Measurements from ENCODE around the gene CUBN.

CUBN gene

DNA sequence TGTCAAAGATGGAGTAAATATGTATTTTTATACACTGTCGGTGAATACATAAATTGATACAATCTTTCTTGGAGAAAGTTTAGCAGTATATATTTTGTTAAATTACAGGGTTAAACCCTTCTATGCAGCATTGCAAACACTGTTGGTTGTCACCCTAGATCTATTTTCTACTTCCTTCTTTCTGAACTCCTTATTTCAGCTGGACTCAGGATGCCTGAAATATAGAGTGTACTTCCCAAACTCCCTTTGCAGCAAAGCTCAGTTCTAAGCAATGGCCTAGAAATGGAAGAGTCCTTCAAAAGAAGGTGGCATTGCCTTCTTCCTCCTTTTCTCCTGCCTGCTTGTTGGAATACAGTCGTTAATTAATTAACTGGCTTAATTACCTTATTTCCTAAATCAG lies 20.6 kb downstream of the CUBN start:
- no peak for DNase-seq (ENCODE audit: low read depth, low spot score)

DNA sequence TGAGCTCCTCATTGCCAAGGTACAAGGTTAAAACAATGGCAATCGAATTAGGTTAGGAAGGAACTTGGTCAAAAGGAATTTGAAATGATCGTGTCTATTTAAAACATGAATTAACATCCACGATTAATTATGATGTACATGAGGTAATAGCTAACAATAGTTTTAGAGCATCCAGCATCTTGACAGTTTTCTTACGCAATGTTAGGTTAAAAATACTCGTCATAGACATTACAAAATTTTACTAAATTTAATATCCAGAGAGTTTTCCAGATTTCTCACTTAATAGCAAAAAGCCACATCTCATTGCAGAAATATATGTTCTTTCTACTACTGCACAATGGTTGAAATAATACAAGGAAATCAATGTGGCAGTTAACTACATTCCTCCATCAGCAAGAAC lies 22.6 kb downstream of the CUBN start:
- no peak for DNase-seq (ENCODE audit: low read depth, low spot score)

DNA sequence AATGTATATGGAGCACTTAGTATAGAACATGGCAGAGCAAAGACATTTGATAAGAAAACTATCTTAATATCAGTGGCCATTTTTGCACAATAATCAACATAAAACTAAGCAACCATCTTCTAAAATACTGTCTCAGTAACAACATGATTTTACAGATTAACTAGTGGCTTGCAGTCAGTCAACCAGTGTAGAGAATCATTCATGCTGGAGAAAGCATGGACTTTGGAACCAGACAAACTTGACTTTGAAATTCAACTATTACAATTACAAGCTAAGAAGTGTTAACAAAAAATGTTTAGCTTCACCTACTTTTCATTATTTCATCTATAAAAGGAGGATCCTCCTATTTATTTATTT lies 27.7 kb downstream of the CUBN start:
- DNase-seq (ENCODE audit: low read depth, low spot score), result no peak

DNA sequence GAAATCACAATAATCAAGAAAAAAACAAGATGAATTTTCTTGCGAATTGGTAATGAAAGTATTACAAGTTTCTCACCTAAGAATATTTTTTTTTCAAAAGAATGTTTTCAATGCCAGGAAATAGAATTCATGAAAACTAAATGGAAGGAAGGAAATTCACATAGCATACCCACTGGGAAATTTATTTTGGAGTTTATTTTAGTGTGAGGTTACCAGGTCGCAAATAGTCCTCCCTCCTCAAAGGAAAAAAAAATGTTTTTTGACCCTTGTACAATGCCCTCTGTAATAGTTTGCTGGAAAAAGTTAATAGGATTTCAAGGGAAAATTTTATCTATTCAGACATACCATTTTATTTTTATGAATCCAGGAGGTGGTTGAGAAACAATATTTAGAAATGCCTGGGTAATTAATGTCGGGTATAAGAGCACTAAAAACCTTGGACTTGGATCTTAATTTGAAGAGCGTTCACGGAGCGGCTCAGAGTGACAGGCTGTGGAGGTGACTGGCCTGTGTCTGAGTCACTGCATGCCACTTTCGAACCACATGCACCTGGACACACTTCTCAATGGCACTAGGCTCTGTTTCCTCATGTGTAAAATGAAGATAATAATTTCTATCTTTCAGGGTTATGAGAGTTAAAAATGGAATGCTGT lies 28.2 kb downstream of the CUBN start:
- no peak for DNase-seq (ENCODE audit: low read depth, low spot score)

DNA sequence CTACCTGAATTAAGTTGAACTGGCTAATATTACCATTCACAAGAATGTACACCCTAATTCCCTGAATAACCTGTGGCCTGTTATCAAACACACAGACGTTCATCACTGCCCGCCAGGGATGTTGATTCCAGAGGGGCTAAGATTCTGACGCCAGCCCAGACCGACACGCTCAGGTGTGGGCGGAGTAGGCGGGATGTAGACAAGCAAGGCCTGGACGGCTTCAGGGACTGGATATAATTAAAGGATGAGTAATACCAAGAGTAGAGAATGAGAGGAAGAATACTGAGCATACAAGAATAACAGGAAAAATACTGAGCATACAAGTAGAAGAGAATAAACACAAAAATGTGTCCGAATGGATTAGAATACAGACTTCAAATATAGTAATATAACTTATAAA lies 29.0 kb downstream of the CUBN start:
- DNase-seq (ENCODE audit: low read depth, low spot score), result no peak

DNA sequence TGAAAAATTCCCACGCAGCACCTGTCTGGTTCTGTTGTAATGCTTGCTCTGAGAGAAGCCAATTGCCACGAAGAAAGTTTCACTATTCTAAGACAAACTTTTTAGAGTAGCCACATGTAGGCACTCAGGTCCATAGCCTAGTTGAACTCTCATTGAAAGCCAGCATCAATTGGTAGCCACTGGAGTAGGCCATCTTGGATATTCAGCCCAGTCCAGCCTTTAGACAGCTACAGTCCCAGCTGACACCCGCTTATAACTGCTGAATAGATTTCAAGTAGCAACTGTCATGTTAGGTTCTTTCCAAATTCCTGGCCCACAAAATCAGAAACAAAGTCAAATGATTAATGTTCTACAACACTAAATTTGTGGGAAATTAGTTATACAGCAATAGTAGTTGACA lies 31.6 kb downstream of the CUBN start:
- DNase-seq (ENCODE audit: low read depth, low spot score), result no peak

DNA sequence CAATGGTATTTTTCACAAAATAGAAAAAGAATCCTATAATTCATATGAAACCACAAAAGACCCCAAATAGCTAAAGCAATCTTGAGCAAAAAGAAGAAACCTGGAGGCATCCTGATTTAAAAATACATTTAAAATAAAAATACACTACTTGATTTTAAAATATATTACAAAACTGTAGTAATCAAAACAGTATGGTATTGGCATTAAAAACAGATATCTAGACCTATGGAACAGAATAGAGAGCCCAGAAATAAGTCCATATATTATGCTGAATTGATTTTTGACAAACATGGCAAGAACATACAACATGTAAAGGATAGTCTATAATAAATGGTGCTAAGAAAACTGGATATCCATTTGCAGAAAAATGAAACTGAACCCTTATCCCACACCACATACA lies 34.8 kb downstream of the CUBN start:
- no peak for DNase-seq (ENCODE audit: low read depth, low spot score)

DNA sequence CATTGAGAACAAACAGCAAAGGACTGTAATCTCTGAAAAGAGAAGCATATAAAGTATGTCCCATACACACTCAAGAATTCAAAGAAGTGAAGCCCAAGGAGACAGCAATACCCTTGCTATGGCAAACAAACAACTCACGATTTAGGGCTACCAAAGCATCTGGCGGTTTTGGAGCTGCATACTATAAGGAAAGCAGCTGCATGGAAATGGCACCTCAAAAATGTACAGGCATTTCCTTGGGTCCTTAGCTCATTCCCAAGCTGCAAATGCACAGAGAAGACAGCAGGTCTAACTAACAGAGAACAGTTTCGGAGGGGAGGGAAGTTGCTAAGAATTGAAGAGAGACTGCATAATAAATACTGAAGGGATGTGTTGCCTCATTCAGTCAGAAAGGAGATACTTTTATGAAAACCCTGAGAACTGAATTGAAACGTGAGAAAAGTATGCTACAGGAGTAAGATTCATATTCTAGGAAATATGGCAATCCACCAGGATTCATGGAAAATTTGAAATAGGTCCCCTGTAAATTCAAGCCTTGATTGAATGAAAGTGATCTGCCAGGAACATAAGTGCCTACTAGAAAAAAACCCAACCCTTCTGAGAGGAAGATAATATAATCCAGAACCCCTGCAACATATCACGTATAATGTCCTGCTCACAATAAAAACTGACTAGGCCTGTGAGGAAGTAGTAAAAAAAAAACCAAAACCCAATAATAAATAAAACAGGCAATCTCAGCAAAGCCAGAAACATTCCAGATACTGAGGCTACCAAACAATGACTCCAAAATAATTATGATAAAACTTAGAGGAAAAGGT lies 36.4 kb downstream of the CUBN start:
- no peak for DNase-seq (ENCODE audit: low read depth, low spot score)

DNA sequence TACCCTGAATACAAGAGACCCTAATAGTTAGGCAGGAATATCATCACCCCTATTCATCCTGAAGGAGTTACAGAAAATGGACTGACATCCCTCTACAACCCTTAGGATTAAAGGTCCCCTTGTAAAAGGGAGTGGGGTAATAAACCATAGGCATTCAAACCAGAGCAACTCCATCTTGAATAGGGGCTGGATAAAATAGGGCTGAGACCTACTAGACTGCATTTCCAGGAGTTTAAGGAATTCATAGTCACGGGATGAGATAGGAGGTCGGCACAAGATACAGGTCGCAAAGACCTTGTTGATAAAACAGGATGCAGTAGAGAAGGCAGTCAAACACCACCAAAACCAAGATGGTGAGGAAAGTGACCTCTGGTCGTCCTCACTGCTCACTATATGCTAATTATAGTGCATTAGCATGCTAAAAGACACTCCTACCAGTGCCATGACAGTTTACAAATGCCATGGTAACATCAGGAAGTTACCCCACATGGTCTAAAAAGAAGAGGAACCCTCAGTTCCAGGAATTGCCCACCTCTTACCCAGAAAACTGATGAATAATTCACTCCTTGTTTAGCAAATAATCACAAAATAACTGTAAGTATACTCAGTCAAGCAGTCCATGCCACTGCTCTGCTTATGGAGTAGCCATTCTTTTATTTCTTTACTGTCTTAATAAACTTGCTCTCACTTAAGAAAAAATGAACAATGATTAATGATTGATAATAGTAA lies 37.2 kb downstream of the CUBN start:
- DNase-seq (ENCODE audit: low read depth, low spot score), result no peak

DNA sequence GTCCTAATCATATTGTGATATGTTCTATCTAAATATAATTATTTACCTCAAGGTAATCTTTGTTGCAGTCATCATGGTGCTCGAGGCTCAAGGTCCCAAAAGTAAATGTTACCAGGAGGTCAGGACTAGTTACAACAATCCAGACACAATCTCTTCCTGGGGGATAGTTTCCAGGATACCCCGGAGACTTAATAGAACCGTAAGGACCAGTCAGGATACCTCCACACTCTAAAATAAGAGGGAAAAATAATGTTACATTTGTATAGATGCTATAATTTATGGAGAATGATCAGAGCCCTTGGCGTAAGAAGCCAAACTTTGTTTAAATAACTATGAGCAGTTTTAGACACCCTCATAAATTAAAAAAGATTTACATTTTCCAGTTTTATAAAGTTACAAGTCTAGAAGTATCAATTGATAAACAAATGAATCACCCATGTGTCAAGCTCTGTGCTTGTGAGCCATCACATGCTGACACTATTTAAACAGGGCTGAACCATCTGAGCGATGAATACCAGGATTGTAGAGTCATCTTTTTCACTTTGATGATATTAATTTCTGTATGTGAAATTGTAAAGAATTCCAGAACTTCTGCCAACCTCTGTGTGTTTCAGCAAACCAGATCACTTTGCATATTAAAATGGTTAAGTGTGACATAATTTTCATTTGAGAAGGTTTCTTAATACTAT lies 41.3 kb downstream of the CUBN start:
- no peak for DNase-seq (ENCODE audit: low read depth, low spot score)

DNA sequence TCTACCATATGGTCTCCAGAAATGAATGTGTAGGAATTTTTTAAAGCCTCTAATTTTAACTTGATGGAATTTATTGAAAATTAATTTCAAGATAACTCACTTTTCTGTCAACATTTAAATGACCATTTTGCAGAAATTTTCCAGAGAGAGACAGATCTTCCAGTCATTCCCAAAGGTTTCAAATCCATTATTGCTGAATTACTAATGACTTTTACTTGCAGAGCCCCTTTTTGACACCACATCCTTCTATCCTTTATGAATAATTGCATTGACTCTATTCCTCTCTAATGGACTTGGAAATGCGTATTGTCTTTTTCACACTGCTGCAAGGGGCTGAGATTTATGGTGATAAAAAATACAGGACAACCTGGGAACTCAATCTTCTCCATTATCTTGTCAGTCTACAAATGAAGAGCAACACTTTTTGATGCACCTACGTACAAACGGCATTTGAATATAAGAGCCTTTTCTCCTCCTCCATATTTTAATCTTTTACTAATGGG lies 42.7 kb downstream of the CUBN start:
- DNase-seq (ENCODE audit: low read depth, low spot score), result no peak

DNA sequence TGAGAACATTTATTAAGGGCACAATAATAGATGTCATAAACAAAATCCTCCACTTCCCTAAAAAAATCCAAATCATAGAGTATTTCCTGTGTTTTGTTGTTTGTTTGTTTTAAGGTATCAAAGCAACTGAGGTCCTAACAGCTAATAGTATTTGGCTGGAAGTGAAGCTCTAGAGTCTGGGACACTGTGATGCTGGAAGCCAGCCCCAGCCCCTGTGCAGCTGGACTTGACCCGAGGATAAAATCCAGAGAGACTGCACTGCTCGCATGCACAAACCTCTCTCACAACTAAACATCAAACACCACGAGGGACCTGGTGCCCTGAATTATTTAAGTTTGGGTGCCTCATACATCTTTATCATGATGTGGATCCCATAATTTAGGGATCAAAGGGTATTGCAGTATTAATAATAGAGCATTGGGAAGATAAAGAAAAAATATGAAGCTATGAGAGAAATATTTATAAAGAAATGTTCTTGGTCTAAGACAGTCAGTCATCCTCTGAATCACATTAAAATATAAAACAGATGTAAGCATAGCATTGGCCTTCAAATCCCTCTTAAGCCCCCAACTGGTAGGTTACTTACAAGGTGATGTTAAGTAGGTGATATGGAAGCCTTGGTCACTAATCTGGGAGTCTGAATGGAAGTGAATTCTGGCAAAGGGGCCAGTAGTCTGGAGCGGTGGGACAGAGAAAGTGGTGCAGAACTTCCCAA lies 44.4 kb downstream of the CUBN start:
- DNase-seq (ENCODE audit: low read depth, low spot score), result no peak

DNA sequence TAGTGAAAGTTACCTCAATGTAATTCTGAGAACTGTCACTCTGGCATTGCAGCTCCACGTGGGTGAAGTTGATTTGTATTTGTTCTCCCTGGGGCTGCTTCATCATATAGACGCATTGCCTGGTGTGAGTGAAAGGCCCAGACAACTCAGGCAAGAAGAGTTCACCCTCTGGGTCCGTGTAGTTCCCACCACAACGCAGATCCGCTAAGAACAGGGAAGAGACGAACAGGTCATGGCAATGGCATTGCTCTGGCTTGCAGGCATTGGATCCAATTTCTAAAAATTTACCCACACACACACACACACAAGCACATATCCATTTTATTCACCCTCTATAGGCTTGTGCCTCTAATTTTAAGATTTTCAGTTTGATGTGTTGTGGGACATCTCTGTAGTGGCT lies 45.4 kb downstream of the CUBN start:
- no peak for DNase-seq (ENCODE audit: low read depth, low spot score)

DNA sequence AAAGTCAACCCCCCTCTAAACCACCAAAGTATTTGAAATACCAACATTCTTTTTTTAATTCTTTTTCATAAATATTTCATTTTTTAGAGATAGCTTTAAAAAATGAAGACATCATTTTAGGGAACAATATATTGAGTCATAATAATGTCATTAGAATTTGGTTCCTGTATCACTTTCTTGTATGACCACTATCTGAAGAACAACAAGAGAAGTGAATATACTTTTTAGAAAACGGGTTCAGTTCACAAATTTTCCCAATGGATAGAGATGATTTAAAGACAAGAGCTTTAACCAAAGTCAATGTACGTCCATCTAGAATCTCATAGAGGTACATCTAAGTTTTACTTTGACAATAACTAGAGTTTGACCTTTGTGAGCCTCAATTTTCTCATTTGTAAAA lies 48.2 kb downstream of the CUBN start:
- DNase-seq (ENCODE audit: low read depth, low spot score), result no peak

DNA sequence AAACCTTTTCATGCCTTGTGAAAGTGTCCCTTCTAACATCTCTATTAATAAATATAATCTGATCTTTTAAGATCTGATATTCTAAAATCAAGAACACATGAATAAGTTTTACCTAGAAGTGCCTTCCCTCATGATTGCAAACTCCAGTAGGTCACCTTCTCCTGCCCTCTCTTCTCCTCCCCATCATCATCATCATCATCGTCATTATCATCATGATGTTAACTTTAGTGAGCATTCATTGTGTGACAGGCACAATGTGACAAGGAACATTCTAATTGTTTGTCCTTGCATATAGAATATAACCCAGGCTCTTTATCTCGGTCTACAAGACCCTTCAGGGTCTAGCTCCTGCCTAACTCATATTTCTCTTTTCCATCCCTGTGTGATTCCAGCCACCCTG lies 51.7 kb downstream of the CUBN start:
- DNase-seq (ENCODE audit: low read depth, low spot score), result no peak

DNA sequence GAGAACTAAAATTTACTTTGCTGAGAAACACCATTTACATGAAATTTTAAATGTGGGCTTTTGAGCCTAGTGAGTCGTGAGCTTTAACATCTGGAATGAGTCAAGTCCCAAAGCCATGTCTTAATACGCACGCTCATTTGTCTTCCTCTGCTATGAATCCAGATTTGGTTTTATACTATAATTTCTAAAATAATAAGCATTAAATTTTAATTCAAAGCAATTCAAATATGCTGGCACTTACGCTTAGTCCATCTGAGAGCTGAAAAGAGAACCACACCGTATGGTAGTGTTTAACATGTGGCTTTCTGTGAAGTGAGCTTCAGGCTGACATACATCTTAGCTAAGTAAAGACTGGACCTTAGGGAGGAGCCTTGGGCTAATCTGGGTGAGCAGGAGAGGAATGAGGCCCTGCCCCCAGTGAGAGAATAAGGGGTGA lies 52.2 kb downstream of the CUBN start:
- DNase-seq (ENCODE audit: low read depth, low spot score), result no peak

DNA sequence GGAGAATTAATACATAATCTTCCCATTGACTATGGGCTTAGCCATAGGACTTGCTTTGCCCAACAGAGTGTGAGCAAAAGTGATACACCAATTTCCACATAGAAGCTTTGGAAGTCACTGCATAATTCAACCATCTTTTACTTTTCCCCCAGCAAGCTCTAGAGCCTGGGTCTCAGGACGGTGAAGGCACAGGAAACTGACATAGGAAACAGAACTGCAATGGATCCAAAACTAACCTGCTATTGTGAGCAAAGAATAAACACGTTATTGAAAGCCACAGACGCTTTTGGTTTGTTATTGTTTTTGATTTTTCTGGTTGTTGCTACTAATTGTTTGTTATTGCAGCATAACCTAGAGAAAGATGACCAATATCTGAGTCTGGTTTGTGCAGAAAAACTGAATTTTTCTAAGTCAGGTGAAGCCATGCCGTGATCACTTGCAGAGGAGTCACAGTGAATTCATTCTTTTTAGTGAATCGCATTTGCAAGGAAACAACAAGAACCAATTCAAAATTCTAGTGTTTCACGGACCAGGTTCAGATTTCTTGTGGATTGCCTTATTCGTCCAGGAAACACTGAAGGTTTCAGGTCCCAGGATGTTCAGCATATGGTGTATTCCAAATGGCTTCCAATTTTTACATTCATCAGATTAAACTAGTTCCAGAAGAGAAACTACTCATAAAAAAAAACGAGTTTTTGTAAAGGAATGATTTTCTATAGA lies 52.8 kb downstream of the CUBN start:
- no peak for DNase-seq (ENCODE audit: low read depth, low spot score)

DNA sequence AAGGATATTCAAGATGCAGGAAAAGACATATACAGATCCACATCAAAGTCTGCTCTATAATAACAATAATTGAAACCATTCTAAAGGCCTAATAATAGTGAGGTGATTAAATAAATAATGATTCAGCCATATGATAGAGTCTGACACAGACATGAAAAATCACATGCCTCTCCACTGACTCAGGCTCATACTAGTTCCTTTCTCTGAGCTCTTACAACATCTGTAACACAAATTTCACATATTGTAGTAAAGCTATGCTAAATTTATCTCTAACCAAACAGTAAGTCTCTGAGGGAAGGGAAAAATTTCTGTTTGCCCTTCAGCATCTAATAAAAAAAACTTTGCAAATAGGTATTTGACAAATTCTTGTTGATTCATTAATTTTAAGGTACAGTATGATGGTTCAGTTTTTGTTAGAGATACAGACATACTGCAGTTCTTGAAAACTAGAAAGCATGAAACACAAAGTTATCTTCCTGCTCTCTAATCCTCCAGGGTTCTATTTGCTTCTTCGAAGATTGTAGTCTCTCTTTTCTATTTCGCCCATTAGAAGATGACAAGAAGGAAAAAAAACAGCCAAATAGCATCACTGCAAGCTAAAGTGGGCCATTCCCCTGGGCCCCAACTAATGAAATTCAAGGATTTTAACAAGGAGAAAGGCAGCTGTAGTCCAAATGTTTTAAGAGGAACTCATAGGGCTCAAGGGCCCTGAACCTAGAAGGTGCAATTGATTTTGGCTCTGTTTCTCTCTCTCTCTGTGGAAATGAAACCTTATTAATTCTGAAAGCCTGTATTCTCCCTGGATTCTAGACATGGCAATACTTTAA lies 53.9 kb downstream of the CUBN start:
- DNase-seq (ENCODE audit: low read depth, low spot score), result no peak

DNA sequence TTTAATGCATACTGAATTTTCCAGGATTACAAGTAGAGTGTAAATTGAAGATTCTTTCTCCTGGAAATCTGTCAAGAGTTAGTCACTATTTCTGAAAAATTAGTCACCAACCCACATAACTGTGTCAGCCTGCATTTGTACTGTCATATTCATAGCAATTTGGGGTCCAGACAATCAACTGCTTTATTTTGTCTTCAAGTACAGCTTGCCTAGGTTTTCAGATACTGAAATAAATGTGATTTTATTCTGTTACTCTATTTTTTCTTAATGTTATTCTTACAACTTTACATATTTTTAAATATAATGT lies 55.1 kb downstream of the CUBN start:
- no peak for DNase-seq (ENCODE audit: low read depth, low spot score)
